Colon (tissue), 2 donors: ENCODE results near the gene TOMT.

Experiments
- FAIRE-seq: peaks from 2 replicates; lab custom pipeline; 2012; peaks lifted over from hg19 to GRCh38; lab: Jason Lieb, UNC
- donor health status: control.
- donor health status: control.

The TOMT gene

DNA sequence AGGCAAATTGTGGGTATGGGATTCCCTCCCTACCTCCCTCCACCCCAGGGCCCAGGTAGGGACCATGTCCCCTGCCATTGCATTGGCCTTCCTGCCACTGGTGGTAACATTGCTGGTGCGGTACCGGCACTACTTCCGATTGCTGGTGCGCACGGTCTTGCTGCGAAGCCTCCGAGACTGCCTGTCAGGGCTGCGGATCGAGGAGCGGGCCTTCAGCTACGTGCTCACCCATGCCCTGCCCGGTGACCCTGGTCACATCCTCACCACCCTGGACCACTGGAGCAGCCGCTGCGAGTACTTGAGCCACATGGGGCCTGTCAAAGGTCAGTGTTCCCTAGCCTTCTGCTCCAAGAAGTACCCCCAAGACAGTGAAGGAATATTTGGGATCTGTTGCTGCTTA is at the start of gene TOMT:
TOMT (plus strand) TSS at position 37 of the 400 bp plus-strand sequence; CDS start at position 65, 28 bp downstream.
- no peak for FAIRE-seq

DNA sequence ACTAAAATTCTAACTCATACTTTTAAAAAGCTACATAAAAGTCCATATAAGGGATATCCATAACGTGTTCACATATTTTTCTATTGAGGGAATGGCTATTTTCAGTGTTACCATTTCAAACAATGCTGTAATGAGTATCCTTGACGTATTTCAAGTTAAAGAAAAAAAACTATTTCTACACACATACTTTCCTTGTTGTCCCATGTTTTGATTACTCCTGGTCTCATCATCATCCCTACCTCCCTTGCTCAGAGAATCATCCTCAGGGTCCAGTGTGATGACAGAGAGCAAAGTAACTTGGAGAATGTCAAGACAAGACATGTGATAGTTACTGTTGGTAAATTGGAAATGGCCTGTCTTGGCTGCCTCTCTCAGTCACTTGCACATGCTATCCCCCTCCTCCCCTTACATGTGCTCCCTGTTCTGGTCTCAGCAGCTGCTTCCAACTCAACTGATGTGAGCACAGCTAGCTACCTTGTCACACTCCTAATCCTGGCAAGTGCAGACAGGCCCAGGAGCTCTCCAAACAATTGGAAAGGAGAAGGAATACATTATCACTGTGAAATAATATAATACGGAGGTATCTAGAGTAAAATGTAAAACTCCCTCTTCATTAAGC is 47.2 kb upstream of the TOMT start:
- no peak for FAIRE-seq

- FAIRE-seq: no peak
Measured at GRCh38 chr11:72061739-72062396, 43.9 kb upstream of the TOMT start.

- FAIRE-seq: no peak
Measured at GRCh38 chr11:72066855-72067254, 38.9 kb upstream of the TOMT start.

GRCh38 chr11:72067266-72067665 is 38.5 kb upstream of the TOMT start:
- FAIRE-seq: no peak

DNA sequence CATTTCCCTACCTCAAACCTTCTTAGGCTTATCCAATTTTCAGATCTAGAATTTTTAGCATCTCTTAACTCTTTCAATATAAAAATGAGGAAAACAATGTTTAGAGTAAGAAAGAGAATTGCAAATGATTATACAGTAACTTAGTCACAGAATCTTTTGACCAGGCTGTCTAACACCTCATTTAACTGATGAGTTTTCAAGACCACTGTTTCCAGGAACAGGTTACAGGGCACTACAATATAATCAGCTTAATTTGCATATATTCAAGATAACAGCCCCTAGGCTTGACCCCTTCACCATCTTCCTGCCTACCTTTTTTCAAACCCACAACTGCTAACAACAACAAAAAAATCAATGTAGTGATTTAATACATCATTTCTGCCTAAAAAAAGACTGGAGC is 38.0 kb upstream of the TOMT start:
- FAIRE-seq: no peak

GRCh38 chr11:72069200-72069599 is 36.5 kb upstream of the TOMT start:
- FAIRE-seq: no peak

- no peak for FAIRE-seq
Measured at GRCh38 chr11:72069787-72070251, 35.9 kb upstream of the TOMT start.

DNA sequence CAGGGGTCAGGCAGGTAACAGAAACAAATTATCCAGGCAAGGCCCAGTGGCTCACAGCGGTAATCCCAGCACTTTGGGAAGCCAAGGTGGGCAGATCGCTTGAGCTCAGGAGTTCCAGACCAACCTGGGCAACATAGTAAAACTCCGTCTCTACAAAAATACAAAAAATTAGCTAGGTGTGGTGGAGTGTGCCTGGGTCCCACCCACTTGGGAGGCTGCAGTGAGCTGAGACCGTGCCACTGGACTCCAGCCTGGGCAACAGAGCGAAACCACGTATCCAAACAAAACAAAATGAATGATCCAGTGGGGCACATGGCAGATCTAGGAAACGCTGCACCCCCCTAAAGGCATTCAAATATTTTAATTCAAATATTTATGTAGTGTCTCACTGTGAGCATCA is 35.2 kb upstream of the TOMT start:
- no peak for FAIRE-seq

DNA sequence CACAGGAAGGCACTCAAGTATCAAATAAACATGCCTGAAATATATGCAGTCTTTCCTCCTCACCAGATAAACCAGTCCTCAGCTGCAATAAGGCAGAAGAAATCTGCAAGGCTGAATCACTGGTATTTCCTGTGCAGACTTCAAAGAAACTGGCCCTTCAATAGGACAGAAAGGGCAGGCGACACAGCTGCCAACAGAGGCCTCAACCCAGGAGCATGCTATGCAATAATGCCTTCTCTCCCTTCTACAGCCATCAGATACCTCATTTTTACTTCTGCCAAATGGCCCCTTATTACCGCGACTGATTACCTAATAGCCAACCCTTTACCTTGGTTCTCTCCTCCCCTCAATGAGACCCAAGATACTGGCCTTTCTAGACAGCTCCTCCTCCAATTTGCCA is 33.4 kb upstream of the TOMT start:
- no peak for FAIRE-seq

DNA sequence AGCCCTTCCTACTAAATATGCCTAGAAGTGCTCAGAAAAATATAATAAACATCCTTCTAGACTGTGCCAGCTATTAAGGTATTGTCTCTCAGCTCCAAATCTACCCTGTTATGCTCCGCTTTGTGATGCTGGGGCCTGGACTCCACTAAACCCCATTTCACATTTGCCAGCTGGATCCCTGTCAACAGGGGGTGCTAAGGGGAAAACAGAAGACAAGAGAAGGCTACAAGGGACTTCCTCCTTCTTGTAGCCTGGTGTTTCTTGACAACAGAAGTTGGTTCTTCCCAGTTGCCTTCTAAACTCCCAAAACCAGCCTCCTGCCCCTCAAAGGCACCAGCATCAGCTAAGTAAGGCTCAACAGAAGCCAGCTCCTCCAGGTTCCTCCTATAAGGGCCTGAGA is 30.6 kb upstream of the TOMT start:
- FAIRE-seq: no peak

GRCh38 chr11:72075756-72076155 is 30.0 kb upstream of the TOMT start:
- FAIRE-seq: no peak

DNA sequence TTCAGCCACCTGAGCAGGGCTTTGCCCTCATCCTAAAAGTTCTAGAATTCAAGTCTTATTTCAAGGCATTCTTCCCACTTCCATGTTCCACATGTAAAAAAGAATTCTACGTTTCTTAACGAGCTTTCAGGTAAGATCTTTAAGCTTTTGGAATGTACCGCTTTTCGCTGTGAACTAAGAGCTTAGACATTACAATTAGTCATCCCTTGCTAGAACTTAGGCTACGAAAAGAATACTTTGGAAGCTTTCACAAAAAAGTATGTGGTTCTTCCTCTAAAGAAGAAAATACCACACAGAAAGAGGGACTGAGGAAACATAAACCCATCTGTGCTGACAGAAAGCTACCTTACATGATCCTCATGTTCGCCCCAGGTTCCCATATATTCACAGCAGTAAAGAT is 27.2 kb upstream of the TOMT start:
- FAIRE-seq: no peak

- no peak for FAIRE-seq
Measured at GRCh38 chr11:72079819-72080325, 25.9 kb upstream of the TOMT start.

DNA sequence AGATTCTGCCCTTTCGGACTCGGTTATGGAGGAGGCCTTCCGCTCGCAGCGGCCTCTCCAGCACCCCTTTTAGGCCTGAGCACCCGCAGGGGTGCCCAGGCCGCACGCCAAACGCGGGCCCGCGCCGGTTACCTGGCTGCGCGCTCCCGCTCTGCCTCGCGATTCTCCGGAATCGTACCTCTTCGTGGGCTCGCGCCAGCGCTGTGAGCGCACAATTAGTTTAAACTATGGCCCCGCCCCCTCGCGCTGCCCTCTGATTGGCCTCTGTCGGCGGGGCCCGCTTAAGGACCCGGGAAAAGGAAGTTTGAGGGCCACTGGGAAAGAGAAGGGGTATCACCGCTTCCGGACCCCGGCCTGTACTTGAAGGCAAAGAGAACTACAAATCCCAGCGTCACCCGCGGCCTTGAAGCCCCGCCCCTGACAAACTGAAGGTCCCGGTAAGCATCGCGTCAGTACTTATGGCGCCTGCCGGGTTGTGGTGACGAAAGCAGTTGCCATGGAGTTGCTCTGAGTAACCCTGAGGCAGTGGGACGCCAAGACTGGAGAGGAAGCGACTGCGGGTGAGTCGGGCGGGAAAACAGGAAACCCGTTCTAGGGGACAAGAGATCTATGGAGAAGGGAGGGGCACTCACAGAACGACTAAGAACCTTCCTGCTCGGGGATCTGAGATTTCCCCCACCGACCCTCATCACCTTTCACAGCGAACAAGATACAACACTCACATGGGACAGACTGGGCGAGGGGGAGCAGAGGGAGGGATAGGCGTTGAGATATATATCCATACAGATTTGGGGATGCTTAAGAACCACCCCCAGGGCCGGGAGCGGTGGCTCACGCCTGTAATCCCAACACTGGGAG is 25.2 kb upstream of the TOMT start, which contains the start of the genes LRRC51 and NUMA1:
LRRC51 (plus strand) TSS at position 525 of the 858 bp plus-strand sequence. CDS start 8,234 bp downstream, outside the sequence.
NUMA1 (minus strand) TSS at position 217 of the 858 bp plus-strand sequence. CDS start 44,599 bp downstream, outside the sequence.
- FAIRE-seq: peak; percentile 76

GRCh38 chr11:72081184-72081644 is 24.5 kb upstream of the TOMT start:
- no peak for FAIRE-seq

DNA sequence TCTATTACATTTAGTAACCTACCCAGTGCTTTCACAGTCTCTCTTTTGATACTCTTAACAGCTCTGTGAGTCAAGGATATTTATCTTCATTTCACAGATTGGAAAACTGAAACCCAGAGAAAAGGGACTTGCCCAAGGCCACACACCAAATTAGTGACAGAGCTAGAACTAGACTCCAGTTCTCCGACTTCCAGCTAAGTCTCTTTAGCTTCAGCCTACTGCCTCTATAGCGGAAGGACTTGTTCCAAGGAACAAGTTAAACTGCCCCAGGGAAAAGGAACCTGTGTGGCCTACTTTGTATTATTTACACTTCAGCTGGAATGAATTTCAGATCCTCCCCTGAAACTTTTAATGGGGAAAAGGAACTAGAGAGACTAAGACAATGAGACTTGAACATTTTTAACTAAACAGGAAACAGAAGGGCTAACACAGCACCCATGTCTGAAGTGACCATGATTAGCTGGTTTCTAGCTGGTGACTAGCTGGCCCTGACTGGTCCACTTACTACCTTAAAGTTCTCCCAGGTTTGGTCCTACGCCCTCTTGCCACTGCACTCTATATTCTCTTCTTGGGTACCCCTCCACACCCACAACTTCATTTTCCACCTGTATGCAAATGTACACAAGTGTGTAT is 23.8 kb upstream of the TOMT start:
- no peak for FAIRE-seq

DNA sequence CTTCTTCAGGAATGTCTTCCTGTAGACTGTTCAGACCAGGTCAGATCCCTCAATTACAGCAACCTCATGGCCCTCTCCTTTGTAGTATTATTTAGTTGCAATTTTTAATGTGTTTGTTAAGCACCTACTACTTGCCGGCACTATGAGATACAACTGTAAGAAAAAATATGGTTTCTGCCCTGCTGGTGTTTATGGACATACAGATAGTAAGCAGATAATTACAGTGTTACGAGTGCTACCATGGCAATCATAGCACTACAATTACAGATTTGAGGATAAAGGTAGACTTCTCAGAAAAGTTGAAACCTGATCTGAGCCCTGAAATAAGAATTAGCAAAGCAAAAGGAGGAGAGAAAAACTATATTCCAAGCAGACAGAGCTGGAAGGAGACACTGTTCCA is 22.3 kb upstream of the TOMT start:
- no peak for FAIRE-seq

DNA sequence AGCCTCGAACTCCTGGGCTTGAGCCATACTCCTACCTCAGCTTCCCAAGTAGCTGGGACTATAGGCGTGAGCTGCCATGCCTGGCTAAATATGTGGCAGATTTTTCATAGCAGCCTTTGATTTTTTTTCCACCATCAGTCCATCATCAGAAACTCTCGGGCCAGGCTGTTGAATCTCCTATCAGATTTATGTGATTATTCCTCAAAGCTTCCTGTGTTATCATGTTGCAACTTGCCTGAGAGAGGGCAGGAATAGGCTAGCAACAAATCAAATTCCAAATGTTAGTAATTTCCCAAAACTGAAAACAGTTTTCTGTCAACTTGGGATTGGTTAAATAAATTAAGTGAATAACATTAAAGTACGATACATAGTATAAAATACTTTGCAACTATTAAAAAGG is 21.6 kb upstream of the TOMT start:
- no peak for FAIRE-seq

- no peak for FAIRE-seq
Measured at GRCh38 chr11:72084965-72085364, 20.8 kb upstream of the TOMT start.

- no peak for FAIRE-seq
Measured at GRCh38 chr11:72085621-72086351, 19.9 kb upstream of the TOMT start.
